HG02973 (cell line): ENCODE data around the gene OR8K3.

Source experiments
- ATAC-seq: cut with Tn5 transposase; IDR thresholded peaks from one replicate; pipeline ENCODE4 v1.9.1; 2021; ENCODE audit warnings: moderate library complexity; ENCODE audit not compliant: unreplicated experiment

OR8K3 gene

DNA sequence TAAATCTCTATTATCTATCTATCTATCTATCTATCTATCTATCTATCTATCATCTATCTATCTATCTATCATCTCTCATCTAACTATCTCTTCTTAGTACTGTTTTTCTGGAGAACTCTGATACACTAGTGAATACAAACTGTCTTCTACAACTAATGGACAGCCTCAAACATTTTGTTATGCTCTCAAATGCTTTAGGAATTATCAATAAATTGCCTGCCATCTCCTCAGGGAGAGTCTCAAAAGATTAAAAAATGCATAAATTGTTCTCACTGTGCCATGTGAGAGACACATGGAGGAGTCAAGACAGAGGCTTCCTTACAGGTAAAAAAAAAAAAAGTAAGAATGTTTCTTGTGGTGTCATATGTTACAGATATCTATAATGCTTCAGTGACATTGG is at the start of gene OR8K3:
OR8K3 (plus strand) TSS at position 301 of the 400 bp plus-strand sequence. CDS start 3,163 bp downstream, outside the sequence.
- ATAC-seq: no peak

DNA sequence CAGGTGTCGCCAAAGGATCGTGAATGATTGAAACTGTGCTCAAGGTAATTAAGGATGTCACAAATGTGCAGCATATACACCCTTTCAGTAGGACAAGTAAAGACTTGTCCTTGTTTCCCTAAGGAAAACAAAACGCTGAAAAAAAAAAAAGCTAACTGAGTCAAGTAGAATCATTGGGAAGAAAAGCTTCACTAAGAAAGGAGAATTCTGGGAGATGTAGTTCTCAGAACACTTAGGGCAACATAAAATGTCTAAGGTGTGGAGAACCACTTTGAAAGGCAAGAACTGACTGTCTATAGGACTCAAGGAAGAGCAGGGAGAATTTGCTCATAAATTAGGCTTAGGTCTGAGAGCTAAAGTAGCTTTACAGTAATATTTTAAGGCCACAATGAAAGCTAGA is 43.9 kb upstream of the OR8K3 start:
- no peak for ATAC-seq

DNA sequence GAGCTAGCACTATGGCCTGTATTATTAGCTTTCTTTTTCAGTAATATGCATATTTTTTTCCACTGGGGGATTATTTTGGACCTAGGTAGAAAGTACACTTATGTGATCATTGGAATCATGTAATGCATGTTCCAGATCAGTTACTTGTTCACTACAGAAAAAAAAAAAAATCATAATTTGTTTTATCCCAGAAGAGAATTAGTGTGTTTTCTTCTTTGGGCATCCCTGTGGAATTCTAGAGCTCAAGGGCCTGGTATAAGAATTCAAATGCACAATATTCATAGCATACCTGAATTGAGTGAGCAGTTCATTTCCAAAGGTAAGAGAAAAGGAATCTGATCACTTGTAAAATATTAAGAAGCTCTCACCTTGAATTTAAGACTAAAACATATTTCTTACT is 41.1 kb upstream of the OR8K3 start, which contains the start of gene OR5T1:
OR5T1 (plus strand) TSS at position 301 of the 400 bp plus-strand sequence. CDS start 1,485 bp downstream, outside the sequence.
- no peak for ATAC-seq

DNA sequence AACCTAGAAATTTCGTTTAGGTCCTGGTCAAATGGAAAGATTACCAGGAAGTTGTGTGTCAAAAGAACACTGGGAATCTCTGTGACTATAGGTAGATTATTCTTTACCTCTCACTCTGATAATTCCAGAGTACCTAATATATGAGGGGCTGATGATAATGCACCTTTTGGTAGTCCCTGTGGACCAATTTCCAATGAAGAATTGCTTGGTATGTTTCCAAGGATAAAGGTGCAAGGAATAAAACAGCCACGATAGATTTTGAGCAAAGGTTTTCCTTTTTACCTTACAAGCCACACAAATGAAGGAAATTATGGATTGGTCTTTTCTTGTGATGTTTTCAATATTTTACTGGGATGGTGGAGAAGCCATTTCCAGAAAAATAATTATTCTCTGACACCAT is 22.8 kb upstream of the OR8K3 start, which contains the start of gene OR8H1:
OR8H1 (minus strand) TSS at position 101 of the 400 bp plus-strand sequence. CDS start 1,192 bp downstream, outside the sequence.
- ATAC-seq: no peak

DNA sequence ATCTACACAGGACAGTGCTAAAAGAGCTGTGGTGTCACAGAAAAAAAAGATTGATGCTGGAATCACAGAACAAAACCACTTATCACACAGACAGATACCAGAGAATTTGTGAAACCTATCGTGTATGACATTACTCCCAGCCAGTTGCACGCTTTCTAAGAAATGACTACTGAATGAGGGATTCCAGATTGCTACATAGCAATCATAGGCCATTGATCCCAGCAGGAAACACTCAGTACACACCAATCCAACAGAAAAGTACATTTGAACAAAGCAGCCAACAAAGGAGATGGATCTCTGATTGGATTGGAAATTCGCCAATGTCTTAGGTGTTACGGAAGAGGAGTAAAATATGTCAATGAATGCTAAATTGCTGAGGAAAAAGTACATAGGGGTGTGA is 18.0 kb upstream of the OR8K3 start:
- no peak for ATAC-seq

DNA sequence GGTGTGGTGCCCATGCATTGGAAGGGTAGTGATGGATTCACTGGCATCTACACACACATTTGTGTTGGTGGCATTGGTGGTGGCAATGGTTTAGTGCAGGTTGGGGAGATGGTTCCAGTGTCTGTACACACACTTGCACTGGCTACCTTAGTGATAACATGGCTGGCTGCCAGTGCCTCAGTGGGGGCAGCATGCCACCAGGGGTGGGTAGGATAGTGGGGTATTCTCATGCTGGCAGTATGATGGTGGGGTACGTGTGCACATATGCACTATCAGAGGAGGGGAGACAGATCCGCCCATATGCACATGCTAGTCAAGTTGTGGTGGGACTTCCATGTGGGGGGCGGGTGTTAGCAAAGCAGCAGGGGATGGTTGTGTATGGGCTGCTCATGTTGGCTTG is 7.1 kb upstream of the OR8K3 start:
- no peak for ATAC-seq

DNA sequence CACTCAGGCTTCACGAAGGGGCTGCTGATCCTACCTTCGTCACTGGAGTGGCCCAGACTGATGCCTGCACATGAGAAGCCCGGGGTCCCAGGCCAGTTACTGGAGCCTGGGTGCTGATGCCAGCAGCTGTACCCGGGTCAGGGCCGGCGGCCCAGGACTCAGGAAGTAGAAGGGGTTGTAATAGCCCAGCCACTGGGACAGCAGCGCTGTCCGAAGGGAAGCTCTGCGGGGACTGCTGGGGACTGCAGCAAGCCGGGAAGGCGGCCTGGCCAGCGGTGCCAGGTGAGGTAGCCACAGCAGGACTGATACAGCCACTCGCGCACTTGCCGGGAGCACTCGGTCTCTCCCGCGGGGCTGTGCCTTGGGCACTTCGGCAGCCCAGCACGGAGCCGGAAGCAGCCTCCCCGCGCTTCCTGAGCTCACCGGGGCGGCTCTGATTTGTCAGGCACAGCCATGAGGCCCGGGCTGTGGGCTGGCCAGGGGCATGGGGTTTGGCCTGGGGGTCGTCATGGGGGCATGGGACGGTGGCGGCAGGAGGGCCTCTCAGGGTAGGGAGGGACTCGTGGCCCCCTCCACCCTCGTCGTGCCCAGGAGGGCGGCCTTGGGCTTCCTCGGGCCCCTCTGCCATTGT is 17.0 kb downstream of the OR8K3 start:
- ATAC-seq: no peak

DNA sequence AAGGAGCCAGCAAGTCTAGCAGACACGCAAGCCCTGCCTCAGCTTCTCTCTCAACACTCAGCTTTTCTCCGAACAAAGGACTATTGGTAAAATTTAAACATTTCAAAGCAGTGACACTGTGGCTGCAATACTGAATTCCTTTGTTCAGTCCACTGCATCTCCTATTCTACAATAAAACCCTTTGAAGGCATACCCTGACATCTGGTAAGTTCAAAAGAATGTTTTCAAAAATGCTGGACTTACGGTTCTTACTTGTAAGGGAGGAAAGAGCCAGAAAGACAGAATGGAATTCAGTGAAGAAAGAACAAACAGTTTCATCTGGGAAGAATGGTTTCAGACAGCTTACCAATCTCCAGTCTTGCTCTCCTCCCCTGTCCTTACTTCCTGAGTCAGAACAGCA is 18.2 kb downstream of the OR8K3 start:
- no peak for ATAC-seq

DNA sequence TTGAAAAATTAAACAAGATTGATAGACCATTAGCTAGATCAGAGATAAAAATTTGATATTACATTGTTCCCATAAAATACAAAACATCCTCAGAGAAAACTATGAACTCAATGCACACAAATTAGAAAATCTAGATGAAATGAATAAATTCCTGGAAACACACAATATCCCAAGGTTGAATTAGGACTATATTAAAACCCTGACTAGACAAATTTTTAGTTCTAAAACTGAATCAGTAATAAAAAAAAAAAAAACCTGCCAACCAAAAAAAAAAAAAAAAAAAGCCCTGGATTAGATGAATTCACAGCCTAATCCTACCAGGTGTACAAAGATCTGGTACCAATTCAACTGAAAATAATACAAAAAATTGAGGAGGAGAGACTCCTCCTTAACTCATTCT is 25.3 kb downstream of the OR8K3 start:
- no peak for ATAC-seq

DNA sequence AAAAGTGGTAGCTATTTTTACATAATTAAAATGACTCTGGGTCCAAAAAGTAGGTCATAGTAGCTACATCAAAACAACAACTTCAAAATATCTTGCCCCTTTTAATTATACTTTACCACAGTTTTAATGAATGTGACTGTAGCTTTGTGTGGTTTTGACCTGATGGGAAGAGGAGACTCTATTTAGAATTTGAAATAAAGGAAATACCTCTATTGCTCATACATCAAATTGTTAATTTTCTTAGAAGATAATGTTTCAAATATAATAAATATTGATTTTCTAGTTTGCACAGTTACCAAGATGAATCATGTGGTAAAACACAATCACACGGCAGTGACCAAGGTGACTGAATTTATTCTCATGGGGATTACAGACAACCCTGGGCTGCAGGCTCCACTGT is 30.8 kb downstream of the OR8K3 start, which contains the start of gene OR8K1:
OR8K1 (plus strand) TSS at position 301 of the 400 bp plus-strand sequence; CDS start at position 301, 0 bp downstream.
- no peak for ATAC-seq

DNA sequence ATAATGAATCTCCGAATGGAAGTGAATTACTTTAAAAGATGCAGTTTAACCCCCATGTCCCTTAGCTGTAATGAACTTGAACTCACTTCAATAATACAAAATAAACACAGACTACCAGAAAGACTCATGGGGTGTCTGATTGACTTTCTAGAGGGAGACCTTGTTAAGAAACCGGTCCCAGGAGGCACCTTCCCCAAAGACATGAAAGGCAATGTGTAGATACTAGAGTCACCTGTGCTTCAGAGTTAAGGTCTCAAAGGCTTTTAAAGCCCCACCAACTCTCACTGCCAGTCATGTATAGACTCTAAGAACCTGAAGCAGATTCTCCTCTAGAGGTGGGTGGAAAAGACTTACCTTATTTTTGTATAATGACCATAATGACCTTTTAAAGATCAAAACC is 39.0 kb downstream of the OR8K3 start, which contains the start of gene OR8J1:
OR8J1 (plus strand) TSS at position 301 of the 400 bp plus-strand sequence. CDS start 5,956 bp downstream, outside the sequence.
- ATAC-seq: no peak
